GM18511 (cell line): Measurements from ENCODE around the gene ROR2.

Experiments
- ATAC-seq: cut with Tn5 transposase; IDR thresholded peaks from one replicate; pipeline ENCODE4 v1.9.1; 2021; ENCODE audit warnings: mild to moderate bottlenecking, moderate library complexity; ENCODE audit not compliant: unreplicated experiment

The ROR2 gene

GRCh38 chr9:91726406-91727100, 223.5 kb downstream of the ROR2 start:
- no peak for ATAC-seq

GRCh38 chr9:91725651-91726050, 224.4 kb downstream of the ROR2 start:
- ATAC-seq = no peak

DNA sequence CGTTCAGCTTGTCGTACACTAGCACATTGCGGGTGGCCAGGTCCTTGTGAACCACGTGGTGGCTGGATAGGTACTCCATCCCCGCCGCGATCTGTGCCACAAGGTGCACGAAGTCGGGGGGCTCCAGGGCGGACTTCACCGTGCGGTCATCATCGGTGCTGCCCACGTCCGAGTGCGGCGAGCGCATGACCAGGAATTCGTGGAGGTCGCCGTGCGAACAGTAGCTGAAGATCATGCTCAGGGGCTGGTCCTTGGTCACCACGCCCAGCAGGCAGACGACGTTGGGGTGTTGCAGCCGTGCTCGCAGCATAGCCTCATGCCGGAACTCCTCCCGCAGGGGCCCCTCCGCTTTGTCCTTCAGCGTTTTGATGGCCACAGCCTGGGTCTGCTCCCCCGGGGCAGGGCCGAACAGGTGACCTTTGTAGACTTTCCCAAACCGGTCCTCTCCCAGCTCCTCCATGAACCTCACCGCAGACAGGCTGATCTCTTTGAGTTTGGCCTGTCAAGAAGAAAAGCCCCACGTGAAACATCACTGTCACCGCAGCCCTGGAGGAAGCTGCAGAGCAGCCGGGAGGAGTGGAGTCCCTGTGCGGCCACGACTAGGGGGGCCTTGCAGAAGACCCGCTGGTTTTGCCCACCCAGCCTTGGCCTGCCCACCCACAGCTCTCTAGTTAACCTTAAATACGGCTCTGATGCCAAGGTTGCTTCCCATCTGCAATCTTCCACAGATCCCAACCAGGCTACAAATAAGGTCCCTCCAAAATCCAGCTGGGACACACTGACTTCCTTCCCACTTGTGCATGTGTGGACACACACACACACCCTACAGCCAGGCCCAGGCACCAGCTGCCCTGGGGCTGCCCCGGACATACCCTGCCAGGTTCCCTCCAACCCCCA, 225.2 kb downstream of the ROR2 start:
- no peak for ATAC-seq

DNA sequence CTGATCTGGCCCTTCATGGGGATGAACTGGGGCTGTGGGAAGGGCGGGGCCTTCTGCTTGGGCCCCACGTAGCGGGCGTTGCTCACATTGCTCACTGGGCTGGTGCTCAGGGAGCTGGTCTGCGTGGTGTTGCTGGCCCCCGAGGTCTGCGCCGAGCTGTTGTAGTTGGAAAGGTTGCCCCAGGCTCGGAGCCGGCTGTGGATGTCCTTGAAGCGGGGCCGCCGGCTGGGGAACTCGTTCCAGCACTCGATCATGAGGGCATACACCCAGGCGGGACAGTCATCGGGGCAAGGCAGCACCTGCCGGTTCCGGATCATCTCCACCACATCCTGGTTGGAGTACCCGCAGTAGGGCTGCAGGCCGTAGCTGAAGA, 226.0 kb downstream of the ROR2 start:
- no peak for ATAC-seq

- ATAC-seq = no peak
Measured at GRCh38 chr9:91723420-91724067, 226.5 kb downstream of the ROR2 start.

GRCh38 chr9:91720751-91721705, 229.0 kb downstream of the ROR2 start:
- peak; percentile 88 for ATAC-seq

GRCh38 chr9:91720313-91720712, 229.7 kb downstream of the ROR2 start:
- ATAC-seq = no peak

DNA sequence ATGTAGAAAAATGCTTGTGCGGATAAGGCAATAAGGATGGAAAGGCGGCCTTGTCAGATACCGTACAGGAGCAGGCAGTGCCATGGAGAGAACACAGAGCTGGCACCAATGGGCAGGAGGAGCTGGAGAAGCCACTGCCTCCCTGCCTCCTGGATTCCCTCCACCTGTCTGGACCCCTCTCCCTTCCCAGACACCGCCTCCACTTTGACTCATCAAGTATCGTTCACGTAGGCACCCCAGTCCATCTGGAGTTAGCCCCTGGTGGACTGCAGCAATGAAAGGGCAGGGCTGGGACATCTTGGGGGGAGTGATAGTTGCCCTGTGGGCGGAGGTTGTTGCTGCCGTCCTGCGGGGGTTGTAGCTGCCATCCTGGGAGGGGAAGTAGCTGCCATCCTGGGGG, 232.0 kb downstream of the ROR2 start:
- no peak for ATAC-seq

DNA sequence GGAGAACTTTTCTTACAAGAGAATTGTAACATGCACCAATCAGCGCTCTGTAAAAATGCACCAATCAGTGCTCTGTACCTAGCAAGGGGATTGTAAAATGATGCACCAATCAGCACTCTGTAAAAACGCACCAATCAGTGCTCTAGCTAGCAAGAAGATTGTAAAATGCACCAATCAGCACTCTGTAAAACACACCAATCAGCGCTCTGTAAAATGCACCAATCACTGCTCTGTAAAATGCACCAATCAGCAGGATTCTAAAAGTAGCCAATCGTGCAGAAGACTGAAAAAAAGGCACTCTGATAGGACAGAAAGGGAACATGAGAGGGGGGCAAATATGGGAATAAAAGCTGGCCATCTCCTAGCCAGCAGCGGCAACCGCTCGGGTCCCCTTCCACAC, 233.2 kb downstream of the ROR2 start:
- no peak for ATAC-seq

- no peak for ATAC-seq
Measured at GRCh38 chr9:91716239-91716638, 233.8 kb downstream of the ROR2 start.

- ATAC-seq = no peak
Measured at GRCh38 chr9:91714874-91715615, 235.0 kb downstream of the ROR2 start.

- ATAC-seq = peak; percentile 60
Measured at GRCh38 chr9:91714020-91714806, 235.8 kb downstream of the ROR2 start.

DNA sequence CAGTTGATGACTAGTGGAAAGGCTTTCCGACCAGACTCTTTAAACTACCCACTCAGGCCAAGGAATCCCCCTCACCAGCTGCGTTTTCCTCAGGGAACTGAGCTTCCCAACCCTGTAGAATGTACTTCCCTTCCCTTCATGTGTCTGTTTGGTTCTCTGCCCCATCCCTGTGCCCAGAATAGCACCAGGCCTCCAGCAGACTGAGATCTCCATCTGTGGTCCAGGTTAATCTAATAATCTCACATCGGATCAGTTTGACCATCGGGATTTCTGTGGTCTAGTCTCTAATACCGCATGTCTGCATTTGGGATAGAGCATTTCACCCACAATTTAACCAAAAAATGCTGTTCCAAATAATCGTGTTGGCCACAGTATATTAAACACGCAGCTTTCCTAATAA, 237.2 kb downstream of the ROR2 start:
- ATAC-seq = no peak

GRCh38 chr9:91711755-91712601, 238.1 kb downstream of the ROR2 start:
- ATAC-seq = peak; percentile 92

DNA sequence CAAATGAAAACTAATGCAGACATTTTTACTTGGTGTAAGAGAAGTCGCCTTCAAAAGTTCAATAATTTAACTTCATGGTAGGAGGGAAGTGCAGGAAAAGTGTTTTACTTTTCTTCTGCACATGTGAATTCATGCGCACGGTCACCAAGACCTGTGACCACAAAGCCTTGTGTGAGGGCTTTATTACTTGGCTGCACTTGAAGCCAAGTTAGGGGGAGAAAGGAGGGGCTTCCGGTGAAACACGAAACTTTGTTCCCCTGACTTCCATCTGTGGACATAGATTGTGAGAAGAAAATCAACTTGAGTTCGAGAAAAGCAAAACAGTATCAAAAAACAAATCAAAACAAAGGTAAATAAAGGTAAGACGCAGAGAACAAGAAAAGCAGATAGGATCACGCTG, 239.9 kb downstream of the ROR2 start:
- no peak for ATAC-seq

- ATAC-seq = no peak
Measured at GRCh38 chr9:91705386-91705785, 244.6 kb downstream of the ROR2 start.

- no peak for ATAC-seq
Measured at GRCh38 chr9:91700475-91700874, 249.6 kb downstream of the ROR2 start.

- ATAC-seq = no peak
Measured at GRCh38 chr9:91698266-91698665, 251.8 kb downstream of the ROR2 start.
